ENCODE measurements around the gene FILIP1. TPM values are rescaled to one million over a fixed set of nuclear protein-coding genes. Genes with fewer than 3 reads are reported as not detected.

FILIP1 gene
- polyA plus RNA-seq, 3 donors = 2.5 to 3.6 (median 2.9) TPM

DNA sequence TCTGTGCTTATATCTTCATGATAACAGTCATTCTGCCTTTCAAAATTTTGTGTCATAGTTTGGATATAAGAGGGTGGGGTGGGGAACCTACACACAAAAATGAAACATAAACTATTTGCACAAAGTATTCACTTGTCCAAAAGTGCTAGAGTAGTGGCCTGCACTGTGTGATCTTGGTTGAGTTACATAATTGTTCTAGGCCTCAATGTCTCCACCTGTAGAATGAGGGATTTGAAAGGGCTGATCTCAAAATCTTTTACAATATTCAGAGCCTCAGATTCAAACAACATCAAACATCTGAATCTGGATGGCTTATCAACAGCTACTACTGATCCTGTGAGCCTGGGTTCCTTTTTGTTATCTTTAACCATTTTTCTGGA, 144.7 kb downstream of the FILIP1 start:
- DNase-seq (ENCODE audit: low read depth in 3 of 3, low spot score in 2 of 3) = no peak

DNA sequence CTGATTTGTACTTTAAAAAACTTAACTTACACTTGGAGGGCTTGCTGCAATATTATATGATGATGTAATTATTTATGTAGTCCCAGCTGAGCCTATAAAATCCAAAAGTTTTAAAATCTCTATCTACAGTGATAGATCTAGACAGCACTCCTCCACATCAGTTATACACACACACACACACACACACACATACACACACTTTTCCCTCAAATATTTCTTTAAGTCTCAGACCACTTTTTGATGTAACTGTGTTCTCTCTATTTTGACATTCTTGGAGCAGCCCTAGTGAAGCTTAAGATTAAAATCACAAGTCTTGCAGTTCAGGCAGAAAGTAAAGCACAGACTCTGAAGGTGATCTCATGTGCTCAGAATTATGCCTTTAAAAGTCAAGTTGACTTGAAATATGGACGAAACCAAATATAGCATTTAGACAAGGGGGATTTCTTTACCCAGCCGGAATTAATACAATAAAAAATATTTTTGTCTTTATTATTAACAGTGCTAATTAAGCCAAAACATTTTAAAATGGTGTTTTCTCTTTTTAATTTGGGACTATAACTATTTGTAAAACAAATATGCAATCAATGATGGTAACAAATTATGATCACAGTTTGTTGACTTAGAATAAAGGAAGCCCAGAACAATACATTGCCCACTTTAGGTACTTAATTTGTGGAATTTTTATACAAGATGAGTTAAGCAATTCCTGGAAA, 145.5 kb downstream of the FILIP1 start:
- DNase-seq (ENCODE audit: low read depth in 3 of 3, low spot score in 2 of 3) = no peak

DNA sequence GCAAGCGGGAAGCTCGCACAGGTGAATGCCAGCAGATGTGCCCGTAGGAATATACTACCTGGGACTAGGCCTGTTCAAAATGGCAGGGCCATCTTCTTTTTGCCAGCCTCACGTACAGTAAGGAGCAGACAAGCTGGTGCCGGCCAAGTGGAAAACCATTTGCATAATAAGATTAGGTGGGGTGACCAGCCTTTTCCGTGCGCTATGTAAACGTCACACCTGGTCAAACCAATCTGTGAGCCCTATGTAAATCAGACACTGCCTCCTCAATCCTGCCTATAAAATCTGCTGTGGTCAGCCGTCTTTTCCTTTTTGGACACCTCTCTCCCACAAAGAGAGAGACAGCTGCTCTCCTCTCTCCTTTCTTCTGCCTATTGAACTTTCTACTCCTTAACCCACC, 148.2 kb downstream of the FILIP1 start:
- DNase-seq (ENCODE audit: low read depth in 3 of 3, low spot score in 2 of 3) = no peak

DNA sequence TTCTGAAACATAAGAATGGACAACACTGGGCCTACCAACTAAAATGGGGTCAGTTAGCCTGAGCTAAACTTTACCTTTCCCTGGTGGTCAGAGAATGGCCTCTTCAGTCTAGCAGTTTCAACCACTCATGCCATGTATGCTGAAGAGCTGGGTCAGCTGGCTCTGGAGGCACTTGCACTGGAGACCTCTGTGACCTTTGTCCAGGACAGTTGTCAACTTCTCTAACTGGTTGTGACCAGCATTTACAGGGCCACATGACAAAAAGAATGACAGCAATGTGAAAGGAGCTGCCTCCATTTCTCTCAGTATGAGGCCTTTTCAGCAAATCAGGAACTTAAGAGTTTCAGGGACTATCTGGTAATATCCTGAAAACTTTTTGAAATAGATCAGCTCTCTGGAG, 149.1 kb downstream of the FILIP1 start:
- DNase-seq (ENCODE audit: low read depth in 3 of 3, low spot score in 2 of 3) = no peak

DNA sequence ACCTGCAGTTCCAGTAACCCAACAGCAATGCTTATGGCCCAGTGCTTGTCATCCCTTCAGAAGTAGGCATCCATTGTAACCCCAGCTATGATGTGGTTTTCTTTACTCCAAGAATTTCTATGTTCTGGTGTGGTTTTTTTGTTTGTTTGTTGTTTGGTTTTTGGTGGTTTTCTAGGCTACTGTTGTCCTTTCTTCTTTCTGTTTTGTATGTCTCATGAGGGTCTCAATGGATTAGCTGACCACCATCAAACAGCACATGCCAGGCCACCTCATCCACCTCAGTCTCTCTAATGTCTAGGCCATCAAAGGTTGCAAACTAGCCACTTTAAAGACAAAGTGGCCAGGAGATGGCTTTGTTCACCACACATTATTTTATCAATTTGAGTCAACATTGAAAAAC, 149.6 kb downstream of the FILIP1 start:
- DNase-seq (ENCODE audit: low read depth in 3 of 3, low spot score in 2 of 3) = no peak

DNA sequence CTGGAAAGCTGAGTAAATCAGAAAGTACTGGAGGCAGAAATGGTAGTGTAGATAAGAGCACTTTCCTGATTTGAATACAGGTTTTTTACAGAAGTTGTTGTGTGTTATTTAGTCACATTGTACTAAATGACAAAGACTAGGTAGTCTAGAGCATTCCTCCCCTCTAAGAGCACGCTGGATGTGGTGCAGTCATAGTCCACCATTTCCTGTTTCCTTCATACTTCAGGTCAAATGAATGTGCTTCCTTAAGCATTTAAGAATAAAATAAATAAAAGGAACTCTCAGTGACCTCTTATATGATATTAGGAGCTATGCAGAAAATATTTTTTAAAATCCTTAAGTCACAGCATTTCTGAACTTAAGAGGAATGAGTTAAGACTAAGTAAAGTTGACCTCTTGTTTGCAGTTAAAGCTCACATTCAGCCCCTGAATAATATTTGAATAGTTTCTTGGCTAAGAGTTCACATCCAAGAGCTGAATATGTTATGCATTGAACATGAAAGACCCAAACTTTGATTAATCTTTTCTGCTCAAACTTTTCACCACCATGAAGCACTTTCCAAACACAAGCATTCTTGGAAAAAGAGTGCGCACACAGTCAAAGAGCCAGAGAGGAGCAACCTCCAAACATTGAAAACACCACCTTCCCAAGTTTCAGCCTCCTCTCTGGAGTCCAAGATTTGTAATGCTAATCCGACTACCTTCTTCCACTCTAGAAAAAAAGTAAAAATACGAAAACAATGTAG, 155.6 kb downstream of the FILIP1 start:
- DNase-seq (ENCODE audit: low read depth in 3 of 3, low spot score in 2 of 3) = no peak

DNA sequence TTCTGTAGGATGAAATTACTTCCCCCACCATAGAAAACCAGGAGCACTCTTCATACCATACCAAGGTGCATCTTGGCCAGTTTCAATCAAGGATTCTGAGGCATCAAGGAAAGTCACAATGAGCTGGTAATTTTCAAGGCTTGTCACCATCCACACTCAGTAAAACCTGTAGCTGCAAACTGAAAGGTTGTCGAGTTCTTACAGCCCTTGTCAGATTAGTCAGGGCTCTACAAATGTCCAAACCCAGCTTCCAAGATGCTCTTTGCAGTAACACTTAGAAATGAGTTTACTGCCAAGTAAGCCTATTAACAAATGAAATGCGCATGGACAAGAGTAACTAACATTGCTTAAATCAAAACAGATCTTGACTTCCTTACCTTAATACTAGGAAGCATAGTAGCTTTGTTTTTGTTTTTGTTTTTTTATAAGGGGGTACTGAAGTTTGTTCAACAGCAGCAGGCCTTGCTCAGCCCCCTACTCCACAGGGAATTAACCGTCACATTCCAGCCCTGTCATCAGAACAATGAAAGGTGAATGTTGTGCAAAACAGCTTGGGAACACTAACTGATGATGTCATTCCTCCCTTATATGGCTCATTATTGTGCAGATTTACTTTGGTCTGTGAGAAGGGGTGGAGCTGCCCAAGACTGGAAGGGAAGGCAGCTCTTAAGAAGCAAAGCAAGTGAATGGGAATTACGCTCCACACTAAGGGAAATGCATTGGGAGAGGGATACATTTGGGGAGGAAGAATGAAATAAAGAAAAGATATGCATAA, 159.1 kb downstream of the FILIP1 start:
- DNase-seq (ENCODE audit: low read depth in 3 of 3, low spot score in 2 of 3) = no peak

DNA sequence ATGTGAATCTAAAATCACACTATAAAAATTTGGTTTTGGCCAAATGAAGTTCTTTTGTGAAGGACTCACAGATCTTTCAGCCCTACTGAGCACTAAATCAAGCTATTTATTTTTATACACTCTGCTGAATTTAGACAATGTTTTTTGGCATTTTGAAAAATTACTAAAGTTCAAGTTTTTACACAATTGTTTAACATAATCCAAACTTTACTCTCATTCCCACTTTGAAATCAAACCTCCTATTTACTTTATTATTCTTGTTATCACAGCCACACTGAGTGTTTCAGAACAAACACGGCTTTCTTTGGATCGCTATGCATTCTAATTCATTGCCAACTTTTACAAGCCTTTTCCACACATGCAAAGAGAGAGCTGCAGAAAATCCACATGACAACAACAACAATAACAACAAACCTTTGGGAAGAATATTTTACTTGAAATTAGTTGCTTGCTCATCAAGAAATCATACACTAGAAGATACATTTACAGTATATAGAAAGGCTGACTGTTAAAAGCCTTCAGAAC, 159.9 kb downstream of the FILIP1 start:
- DNase-seq (ENCODE audit: low read depth in 3 of 3, low spot score in 2 of 3) = no peak

DNA sequence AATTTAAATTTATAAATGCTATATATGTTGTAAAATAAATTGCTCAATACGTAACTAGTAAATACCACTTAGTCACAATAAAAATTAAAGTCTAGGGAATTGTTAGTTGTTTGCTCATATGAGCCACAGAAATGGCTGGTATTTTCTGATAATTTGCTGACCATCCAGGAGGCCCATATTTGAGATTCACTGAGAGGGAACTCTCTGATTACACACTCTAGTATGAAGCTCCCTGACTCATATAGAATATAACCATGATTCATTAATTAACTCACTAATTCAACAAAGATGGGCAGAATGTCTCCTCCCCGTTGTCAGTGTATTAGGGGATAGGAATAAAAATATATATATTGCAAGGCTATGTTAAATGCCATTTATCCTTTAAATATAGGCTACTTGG, 162.4 kb downstream of the FILIP1 start:
- no peak for DNase-seq (ENCODE audit: low read depth in 3 of 3, low spot score in 2 of 3)

DNA sequence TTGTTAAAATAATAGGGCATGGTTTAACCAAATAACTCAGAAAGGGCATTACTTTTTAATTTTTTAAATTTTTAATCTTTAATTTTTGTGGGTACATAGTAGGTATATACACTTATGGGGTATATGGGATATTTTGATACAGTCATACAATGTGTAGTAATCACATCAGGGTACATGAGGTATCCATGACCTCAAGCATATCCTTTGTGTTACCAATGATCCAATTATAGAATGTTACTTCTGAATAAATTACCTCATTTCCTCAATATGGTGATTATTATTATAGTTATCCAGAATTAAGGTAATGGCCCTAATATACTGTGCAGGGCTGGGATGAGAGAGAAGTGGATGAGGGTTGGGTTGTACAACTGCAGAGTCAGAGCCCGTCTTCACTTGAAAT, 163.9 kb downstream of the FILIP1 start:
- DNase-seq (ENCODE audit: low read depth in 3 of 3, low spot score in 2 of 3) = no peak

DNA sequence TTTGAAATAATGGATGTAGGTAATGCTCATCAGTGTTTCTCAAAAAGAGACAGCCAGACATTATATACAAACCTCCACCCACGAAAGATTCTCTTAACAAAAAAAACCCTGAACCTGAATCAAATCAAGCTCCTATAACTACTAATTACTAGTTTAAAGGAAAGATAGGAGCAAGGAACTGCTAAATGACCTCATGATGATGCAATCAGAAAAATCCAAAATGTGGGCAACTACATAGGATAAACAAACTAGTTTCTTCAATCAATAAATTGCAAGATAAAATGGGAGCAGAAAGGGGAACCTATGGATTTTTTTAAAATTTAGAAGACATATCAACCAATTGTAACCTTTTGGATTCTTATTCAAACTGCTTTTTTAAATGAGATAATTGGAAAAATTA, 165.8 kb downstream of the FILIP1 start:
- DNase-seq (ENCODE audit: low read depth in 3 of 3, low spot score in 2 of 3) = no peak

DNA sequence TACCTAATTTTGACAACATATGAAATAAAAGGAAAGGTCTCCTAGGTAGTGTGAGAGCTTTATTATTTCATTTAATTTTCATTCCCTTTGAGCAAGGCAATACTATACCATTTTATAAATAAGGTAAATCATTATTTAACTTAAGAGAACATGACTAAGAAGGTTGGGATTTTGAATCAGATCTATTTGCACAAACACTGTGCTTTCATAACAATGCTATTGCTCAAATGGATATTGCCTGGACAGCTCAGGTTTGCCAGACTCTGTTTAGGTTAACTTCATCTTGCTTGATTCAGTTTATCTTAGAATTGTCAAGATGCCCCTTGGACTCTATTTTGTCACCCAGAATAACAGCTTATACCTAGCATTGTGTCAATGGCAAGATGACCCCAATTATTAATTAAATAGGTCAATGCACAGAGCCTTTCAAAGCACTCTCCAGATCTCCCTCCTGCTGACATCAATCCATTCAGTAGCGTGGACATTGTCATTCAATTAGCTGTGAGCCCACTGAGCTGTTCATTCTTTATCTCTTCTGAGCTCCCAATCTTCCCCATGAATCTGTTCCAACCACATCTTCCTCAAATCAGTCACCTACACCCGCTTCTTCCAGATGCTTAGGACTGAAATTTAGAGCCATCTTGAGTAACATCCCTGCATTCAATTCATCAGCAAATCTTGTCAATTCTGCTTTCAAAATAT, 166.9 kb downstream of the FILIP1 start:
- DNase-seq (ENCODE audit: low read depth in 3 of 3, low spot score in 2 of 3) = no peak

DNA sequence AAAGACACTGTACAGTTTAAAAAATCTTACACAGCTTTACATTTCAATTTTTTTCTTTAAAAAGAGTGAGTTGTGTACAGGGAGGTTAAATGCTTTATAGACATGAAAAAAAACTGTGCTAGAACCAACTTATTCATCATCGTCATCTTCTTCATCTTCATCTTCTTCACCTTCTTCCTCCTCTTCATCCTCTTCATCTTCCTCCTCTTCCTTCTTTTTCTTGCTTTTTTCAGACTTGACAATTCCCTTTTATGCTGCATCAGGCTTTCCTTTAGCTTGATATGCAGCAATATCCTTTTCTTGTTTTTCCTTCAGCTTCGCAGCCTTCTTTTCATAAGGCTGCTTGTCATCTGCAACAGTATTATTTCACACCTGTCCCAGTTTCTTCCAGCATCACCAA, 174.7 kb downstream of the FILIP1 start:
- DNase-seq (ENCODE audit: low read depth in 3 of 3, low spot score in 2 of 3) = no peak

DNA sequence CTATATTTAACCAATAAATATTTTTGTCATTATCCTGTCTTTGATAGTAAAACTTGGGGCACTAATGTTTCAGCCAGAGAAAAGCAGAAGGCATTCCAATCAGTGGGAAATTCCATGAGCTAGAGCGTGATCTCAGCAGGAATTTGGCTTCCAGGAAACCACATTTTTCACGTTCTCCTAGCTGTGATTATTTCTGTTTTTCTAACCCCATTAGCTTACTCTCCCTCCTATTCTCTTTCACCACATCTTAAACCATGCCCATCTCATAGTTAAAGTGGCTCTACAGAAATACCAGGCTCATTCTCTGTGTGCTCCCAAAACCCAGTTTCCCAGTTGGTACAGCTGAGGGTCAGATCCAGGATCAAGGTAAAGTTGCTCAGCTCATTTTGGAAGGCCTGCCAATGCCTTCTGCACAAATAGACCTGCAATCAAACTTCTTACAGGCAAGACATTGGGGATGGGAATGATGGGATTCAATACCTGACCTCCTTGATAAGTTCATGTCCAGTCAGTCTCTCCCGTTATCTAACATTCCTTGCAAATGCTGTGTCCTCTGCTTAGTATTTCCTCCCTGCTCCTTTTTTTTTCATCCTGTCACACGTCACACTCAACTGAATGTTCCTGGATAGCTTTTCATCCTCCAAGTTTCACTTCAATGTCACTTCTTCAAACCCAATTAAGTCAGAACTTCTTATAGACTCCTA, 175.9 kb downstream of the FILIP1 start:
- DNase-seq (ENCODE audit: low read depth in 3 of 3, low spot score in 2 of 3) = no peak

DNA sequence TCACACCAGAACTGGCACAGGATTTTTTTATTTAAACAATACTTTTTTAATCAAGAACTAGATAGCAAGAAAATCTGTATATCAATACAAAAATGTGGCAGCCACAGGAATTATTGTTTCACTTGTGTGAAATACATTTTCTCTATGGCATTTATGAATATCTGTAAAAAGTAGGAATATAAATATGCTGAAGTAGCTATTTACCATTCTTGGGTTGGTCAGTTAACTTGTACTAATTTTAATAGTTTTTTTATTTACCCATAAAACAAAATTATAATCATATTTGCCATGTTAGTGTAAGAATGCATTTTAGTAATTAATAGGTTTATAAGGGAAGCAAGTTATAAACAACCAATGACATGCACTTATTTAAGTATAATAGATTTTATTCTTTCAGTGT, 177.6 kb downstream of the FILIP1 start:
- DNase-seq (ENCODE audit: low read depth in 3 of 3, low spot score in 2 of 3) = no peak

DNA sequence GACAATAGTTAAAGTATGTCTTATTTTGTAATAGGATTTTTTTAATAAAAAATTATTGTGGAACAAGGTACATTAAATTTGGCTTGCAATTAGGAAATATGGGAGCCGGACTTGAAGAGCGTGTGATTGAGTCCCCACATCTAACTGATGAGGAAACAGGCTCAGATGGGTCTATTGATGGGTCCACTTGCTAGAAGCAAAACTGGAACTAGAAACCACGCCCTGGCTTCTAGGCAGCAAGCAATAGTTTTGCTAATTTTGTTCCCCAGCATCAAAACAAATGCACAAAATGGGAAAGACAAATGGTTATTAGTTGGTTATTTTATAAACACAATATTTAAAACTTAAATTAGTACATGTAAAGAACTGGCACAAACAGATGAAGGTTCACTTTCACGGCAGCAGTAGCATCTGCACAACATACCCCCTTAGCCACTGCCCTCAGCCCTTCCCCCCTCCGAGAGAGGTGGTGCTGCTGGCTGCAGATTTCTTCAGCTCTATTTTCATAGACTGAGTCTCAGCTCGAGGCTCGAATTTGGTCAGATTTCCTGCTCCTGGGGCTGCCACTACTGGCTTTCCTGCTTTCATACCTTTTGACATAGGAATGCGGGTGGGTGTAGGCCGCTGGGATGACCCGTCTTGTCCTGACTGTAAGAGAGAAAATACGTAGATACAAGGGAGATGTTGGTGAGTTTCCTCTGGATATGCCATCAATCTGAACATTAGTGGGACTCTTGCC, 185.2 kb downstream of the FILIP1 start:
- no peak for DNase-seq (ENCODE audit: low read depth in 3 of 3, low spot score in 2 of 3)

DNA sequence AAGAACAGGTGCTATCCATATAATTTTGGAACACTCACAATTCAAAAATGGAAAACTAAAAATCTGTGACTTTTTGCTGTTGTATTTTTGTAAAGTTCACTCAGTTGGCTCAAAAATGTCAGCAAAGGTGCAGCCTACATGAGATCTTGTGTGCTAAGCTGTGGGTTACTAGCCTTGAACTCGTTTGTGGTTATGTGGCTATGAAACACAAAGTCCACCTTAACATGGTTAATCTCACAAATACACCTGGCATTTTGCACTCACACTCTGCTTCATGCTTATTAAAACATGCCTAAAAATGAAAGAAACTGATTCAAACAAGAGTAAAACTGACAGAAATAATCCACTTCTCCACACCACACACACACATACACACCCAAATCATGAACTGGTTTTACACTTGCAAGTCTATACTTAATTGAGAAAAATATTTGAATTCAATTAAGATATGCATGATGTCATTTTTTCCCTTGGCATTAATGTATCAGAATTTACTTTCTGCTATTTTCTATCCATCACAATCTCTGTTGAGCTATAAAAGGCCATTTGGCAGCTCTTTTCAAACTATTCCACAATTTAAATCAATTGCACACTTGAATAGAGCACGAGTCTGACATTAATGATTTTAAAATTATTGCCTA, 186.1 kb downstream of the FILIP1 start:
- DNase-seq (ENCODE audit: low read depth in 3 of 3, low spot score in 2 of 3) = no peak

DNA sequence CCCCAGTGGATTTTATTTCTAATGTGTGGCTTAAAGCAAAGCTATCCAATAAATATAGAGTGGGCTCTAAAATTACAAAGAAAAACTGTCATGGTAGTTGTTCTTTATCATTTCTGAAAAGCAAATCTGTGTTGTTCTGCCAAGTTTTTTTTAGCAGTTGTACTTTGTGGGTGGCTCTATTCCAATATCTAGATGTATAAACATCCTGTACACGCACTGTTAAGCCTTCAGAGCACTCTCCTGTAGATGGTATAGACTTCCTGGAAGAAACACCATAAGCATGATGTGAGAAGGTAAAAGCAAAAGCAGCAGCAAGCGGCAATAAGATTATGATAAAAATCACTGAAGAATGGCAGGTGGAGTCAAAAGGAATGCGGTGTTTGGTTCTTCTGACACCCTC, 187.5 kb downstream of the FILIP1 start:
- no peak for DNase-seq (ENCODE audit: low read depth in 3 of 3, low spot score in 2 of 3)

DNA sequence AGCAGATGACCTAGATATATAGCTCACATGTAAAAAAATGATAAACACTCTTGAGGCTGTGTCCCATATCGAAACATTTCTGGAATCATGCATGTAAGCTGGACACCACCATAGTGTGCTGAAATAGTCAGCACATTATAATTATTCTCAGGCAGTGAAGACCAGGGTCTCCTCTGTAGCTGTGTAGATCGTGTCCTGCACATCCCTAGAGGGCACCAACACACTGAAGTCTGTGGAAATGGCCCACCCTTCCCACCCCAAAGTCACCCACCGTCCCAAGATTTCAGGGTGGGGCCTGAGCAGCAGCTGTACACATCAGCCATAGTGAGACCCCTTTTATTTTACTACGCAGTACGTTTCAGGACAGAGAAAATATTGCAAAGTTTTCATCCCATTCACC, 188.0 kb downstream of the FILIP1 start:
- no peak for DNase-seq (ENCODE audit: low read depth in 3 of 3, low spot score in 2 of 3)

Data from right renal cortex interstitium (tissue), 3 donors.